ENCODE data around the gene ETV5.
A peak's percentile ranks its signal among the peaks of the same experiment; 100 is the strongest.
"Not testable (repeated sequence)": the region's sequence is repeated elsewhere in the genome, so short reads cannot be mapped to it uniquely, and the experiment has no call there.

Gene ETV5

GRCh38 chr3:186025161-186025560, 83.7 kb downstream of the ETV5 start:
- no peak for TF ChIP-seq ZFP30 (CRISPR knock-in tag; IDR thresholded peaks at IDR 0.05)
- TF ChIP-seq GLIS3 (CRISPR knock-in tag; IDR thresholded peaks at IDR 0.05), result no peak
- no peak for TF ChIP-seq POU6F1 (CRISPR knock-in tag; IDR thresholded peaks at IDR 0.05; ENCODE audit: borderline replicate concordance, low read depth)
- no peak for TF ChIP-seq BACH2 (CRISPR knock-in tag; IDR thresholded peaks at IDR 0.05; ENCODE audit: borderline replicate concordance)
- no peak for TF ChIP-seq CREB5 (CRISPR knock-in tag; IDR thresholded peaks at IDR 0.05; ENCODE audit: low read depth)
- no peak for TF ChIP-seq SNAI2 (CRISPR knock-in tag; IDR thresholded peaks at IDR 0.05)
- peak; percentile 26 for ATAC-seq

GRCh38 chr3:186024210-186024609, 84.7 kb downstream of the ETV5 start:
- ATAC-seq, result no peak
- TF ChIP-seq POU6F1 (CRISPR knock-in tag; IDR thresholded peaks at IDR 0.05; ENCODE audit: borderline replicate concordance, low read depth), result no peak
- TF ChIP-seq OSR1 (CRISPR knock-in tag; IDR thresholded peaks at IDR 0.05), result no peak
- TF ChIP-seq RARB (CRISPR knock-in tag; IDR thresholded peaks at IDR 0.05), result no peak
- no peak for TF ChIP-seq PPARA (CRISPR knock-in tag; IDR thresholded peaks at IDR 0.05; ENCODE audit: borderline replicate concordance)
- no peak for TF ChIP-seq BACH2 (CRISPR knock-in tag; IDR thresholded peaks at IDR 0.05; ENCODE audit: borderline replicate concordance)
- no peak for TF ChIP-seq ZFP3 (CRISPR knock-in tag; IDR thresholded peaks at IDR 0.05)
- no peak for TF ChIP-seq ISL1 (CRISPR knock-in tag; IDR thresholded peaks at IDR 0.05)
- TF ChIP-seq ZNF565 (CRISPR knock-in tag; conservative IDR thresholded peaks at IDR 0.05; ENCODE audit: low read depth), result no peak
- TF ChIP-seq GLIS3 (CRISPR knock-in tag; IDR thresholded peaks at IDR 0.05), result no peak

- ATAC-seq, result no peak
- no peak for TF ChIP-seq PATZ1 (CRISPR knock-in tag; IDR thresholded peaks at IDR 0.05; ENCODE audit: borderline replicate concordance)
Observed at GRCh38 chr3:186022931-186023330, 86.0 kb downstream of the ETV5 start.

GRCh38 chr3:186021673-186022362, 87.1 kb downstream of the ETV5 start:
- TF ChIP-seq CREB5 (CRISPR knock-in tag; IDR thresholded peaks at IDR 0.05; ENCODE audit: low read depth), result no peak
- TF ChIP-seq ZC3H10 (CRISPR knock-in tag; IDR thresholded peaks at IDR 0.05), result no peak
- TF ChIP-seq ZFP3 (CRISPR knock-in tag; IDR thresholded peaks at IDR 0.05), result peak; percentile 95
- TF ChIP-seq ZNF565 (CRISPR knock-in tag; conservative IDR thresholded peaks at IDR 0.05; ENCODE audit: low read depth), result no peak
- TF ChIP-seq ZNF8 (CRISPR knock-in tag; IDR thresholded peaks at IDR 0.05), result no peak
- TF ChIP-seq ISL1 (CRISPR knock-in tag; IDR thresholded peaks at IDR 0.05), result peak; percentile 86
- no peak for TF ChIP-seq POU6F1 (CRISPR knock-in tag; IDR thresholded peaks at IDR 0.05; ENCODE audit: borderline replicate concordance, low read depth)
- peak; percentile 56; the same call in 1 of the 2 replicates for TF ChIP-seq TCF4 (CRISPR knock-in tag; IDR thresholded peaks at IDR 0.05; ENCODE audit: borderline replicate concordance)
- TF ChIP-seq OSR1 (CRISPR knock-in tag; IDR thresholded peaks at IDR 0.05), result no peak
- no peak for TF ChIP-seq PPARA (CRISPR knock-in tag; IDR thresholded peaks at IDR 0.05; ENCODE audit: borderline replicate concordance)
- peak; percentile 99 for ATAC-seq

GRCh38 chr3:186021250-186021649, 87.6 kb downstream of the ETV5 start:
- ATAC-seq, result not testable (repeated sequence)

GRCh38 chr3:186019288-186019687, 89.6 kb downstream of the ETV5 start:
- ATAC-seq, result not testable (repeated sequence)
